K562 (cell line): ENCODE measurements around the gene ZDHHC16. TPM values are rescaled to one million over a fixed set of nuclear protein-coding genes. Genes with fewer than 3 reads are reported as not detected.

Source experiments
- ATAC-seq: fragments of 200-7000 bp; cut with Tn5 transposase; 3 replicates; pipeline ENCODE4 v1.9.1; 2020; ENCODE audit warnings: moderate library complexity
- BruUV-seq: library from RNA; stranded (reverse); fragments of 400-500 nt; replicated peaks from 2 replicates; lab custom pipeline; 2021; lab: Mats Ljungman, UMichigan
- CTCF ChIA-PET: fragments of 300-600 bp; formaldehyde crosslinking; extraction: SDS; loops from one replicate; lab custom pipeline; 2021; ENCODE audit warnings: low intra/inter-chr PET ratio; lab: Yijun Ruan, JAX
- POLR2A ChIA-PET: fragments of 300-600, 350-650 bp; sonication (Branson Sonifier 250); formaldehyde crosslinking; extraction: SDS; loops from one replicate; lab custom pipeline; 2021; ENCODE audit warnings: antibody characterized with exemption, inconsistent platforms; lab: Yijun Ruan, JAX
- DNase-seq, 4 experiments: peaks; one replicate each; pipeline versions ENCODE4 v3.0.0 to v3.0.0-alpha.2; 2011 to 2018; ENCODE audit warnings: low spot score in 3 of 4, mixed read lengths in 3 of 4; ENCODE audit errors: extremely low read depth in 1 of 4
- FAIRE-seq: peaks from 2 replicates; lab custom pipeline; 2011; peaks lifted over from hg19 to GRCh38; lab: Jason Lieb, UNC
- H2AFZ ChIP-seq: 2 replicates; pipeline ENCODE4 v1.6.0; 2011; ENCODE audit warnings: low read depth, low read length, control low read depth, inconsistent platforms
- H3K27ac ChIP-seq: fragments of 200-600 bp; 3 replicates; pipeline ENCODE4 v1.8.0; 2011; ENCODE audit warnings: low read depth, mild to moderate bottlenecking, control low read depth, inconsistent platforms, low read length, moderate library complexity, mixed read lengths; ENCODE audit errors: extremely low read depth
- H3K27me3 ChIP-seq, 2 experiments: fragments of 300-600 bp in 1 of 2; 2 replicates in 1 of 2; 3 replicates in 1 of 2; pipeline versions ENCODE4 v1.6.0 to v1.8.0; 2011; ENCODE audit warnings: inconsistent platforms in 2 of 2, low read length in 2 of 2, mild to moderate bottlenecking in 1 of 2, mixed read lengths in 1 of 2, moderate library complexity in 1 of 2; ENCODE audit not compliant: control insufficient read depth in 2 of 2, insufficient read depth in 2 of 2
- H3K36me3 ChIP-seq: fragments of 300-600 bp; 3 replicates; pipeline ENCODE4 v1.8.0; 2011; ENCODE audit warnings: mild to moderate bottlenecking, low read length, inconsistent platforms; ENCODE audit not compliant: control insufficient read depth, insufficient read depth
- H3K4me1 ChIP-seq, 2 experiments: fragments of 200-600 bp in 1 of 2; replicated peaks in 1 of 2; 2 replicates in 1 of 2; 3 replicates in 1 of 2; pipeline versions ENCODE4 v1.5.1 to v1.8.0; 2011; ENCODE audit warnings: inconsistent platforms in 2 of 2, low read length in 2 of 2, mild to moderate bottlenecking in 1 of 2, mixed read lengths in 1 of 2, moderate library complexity in 1 of 2; ENCODE audit not compliant: control insufficient read depth in 2 of 2, insufficient read depth in 2 of 2
- H3K4me2 ChIP-seq: 2 replicates; pipeline ENCODE4 v1.6.1; 2011; ENCODE audit warnings: low read length, control low read depth, inconsistent platforms, mixed read lengths; ENCODE audit not compliant: insufficient read depth
- H3K4me3 ChIP-seq: fragments of 200-600 bp; sonication (generic), shearing (Covaris generic); 2 replicates; pipeline ENCODE4 v1.5.1; 2016; ENCODE audit warnings: control low read depth, inconsistent platforms
- H3K79me2 ChIP-seq: fragments of 200-600 bp; 3 replicates; pipeline ENCODE4 v1.8.0; 2011; ENCODE audit warnings: low read length, inconsistent platforms; ENCODE audit not compliant: control insufficient read depth, insufficient read depth
- H3K9ac ChIP-seq, 2 experiments: 2 replicates each; pipeline versions ENCODE4 v1.6.0 to v1.6.1; 2011; ENCODE audit warnings: low read depth in 2 of 2, low read length in 2 of 2, control low read depth in 1 of 2, inconsistent platforms in 1 of 2, mild to moderate bottlenecking in 1 of 2, mixed read lengths in 1 of 2; ENCODE audit not compliant: insufficient read depth in 1 of 2
- H3K9me1 ChIP-seq: one replicate; pipeline ENCODE4 v1.6.0; 2011; ENCODE audit warnings: inconsistent platforms, mild to moderate bottlenecking, low read length, moderate library complexity; ENCODE audit not compliant: control insufficient read depth, insufficient read depth
- H3K9me3 ChIP-seq: replicated peaks from 2 replicates; pipeline ENCODE4 v1.5.1; 2011; ENCODE audit warnings: low read depth, low read length, inconsistent platforms; ENCODE audit not compliant: control insufficient read depth, insufficient read depth
- H4K20me1 ChIP-seq: replicated peaks from 2 replicates; pipeline ENCODE4 v1.6.1; 2011; ENCODE audit warnings: low read length, inconsistent platforms, mixed read lengths; ENCODE audit not compliant: control insufficient read depth, insufficient read depth
- BRD9 ChIP-seq: fragments of 450-650 bp; IDR thresholded peaks from 2 replicates; pipeline ENCODE4 v1.6.1; 2018; ENCODE audit warnings: low read depth; ENCODE audit not compliant: partially characterized antibody
- FOXK1 ChIP-seq: sonication (generic); formaldehyde crosslinking; IDR thresholded peaks from 2 replicates; pipeline ENCODE4 v1.8.0; 2022; ENCODE audit warnings: missing genetic modification reagents, mild to moderate bottlenecking, borderline replicate concordance
- GABPB2 ChIP-seq: fragments of 250-450 bp; sonication (Bioruptor Pico); conservative IDR thresholded peaks from 2 replicates; pipeline ENCODE4 v1.5.1; 2021; ENCODE audit warnings: mild to moderate bottlenecking
- HCFC1 ChIP-seq: IDR thresholded peaks from 2 replicates; pipeline ENCODE4 v1.6.1; 2012; ENCODE audit warnings: low read depth, low read length, improper control_type of control experiment
- HDAC1 ChIP-seq, 2 experiments: fragments of 450-650 bp; IDR thresholded peaks; 2 replicates each; pipeline ENCODE4 v1.6.1; 2016 to 2017; ENCODE audit warnings: inconsistent platforms in 1 of 2, mild to moderate bottlenecking in 1 of 2, moderate library complexity in 1 of 2
- KDM2B ChIP-seq: fragments of 250-450 bp; sonication (Bioruptor Pico); IDR thresholded peaks from 2 replicates; pipeline ENCODE4 v1.8.0; 2021; ENCODE audit warnings: mild to moderate bottlenecking, moderate library complexity
- NUFIP1 ChIP-seq: fragments of 450-650 bp; IDR thresholded peaks from 2 replicates; pipeline ENCODE4 v1.6.1; 2018; ENCODE audit not compliant: partially characterized antibody
- SIX5 ChIP-seq, 2 experiments: IDR thresholded peaks; 2 replicates each; pipeline ENCODE4 v1.6.1; 2011; ENCODE audit warnings: low read length in 2 of 2, borderline replicate concordance in 1 of 2, low read depth in 1 of 2, mild to moderate bottlenecking in 1 of 2, moderate library complexity in 1 of 2; ENCODE audit not compliant: insufficient read depth in 1 of 2
- SUPT5H ChIP-seq: fragments of 450-650 bp; IDR thresholded peaks from 2 replicates; pipeline ENCODE4 v1.6.1; 2016
- TAF1 ChIP-seq: IDR thresholded peaks from 2 replicates; pipeline ENCODE4 v1.6.1; 2011; ENCODE audit warnings: mild to moderate bottlenecking, low read length, moderate library complexity; ENCODE audit not compliant: insufficient read depth, control insufficient read depth, severe bottlenecking; ENCODE audit errors: extremely low read depth
- TRIM28 ChIP-seq: fragments of 450-650 bp; IDR thresholded peaks from 2 replicates; pipeline ENCODE4 v1.6.1; 2017
- ZNF444 ChIP-seq: fragments of 250-450 bp; sonication (Bioruptor Pico); IDR thresholded peaks from 2 replicates; pipeline ENCODE4 v1.4.0; 2020; ENCODE audit warnings: mild to moderate bottlenecking, moderate library complexity
- WGBS: fragments of 100-300 bp; shearing (Covaris generic); methylation state at CpG from one replicate; pipeline ENCODE4 v1.1.6; 2016; ENCODE audit warnings: low coverage, mixed read lengths; ENCODE audit not compliant: insufficient coverage; ENCODE audit errors: missing lambda C conversion rate; 5-methylcytosine and 5-hydroxymethylcytosine counted together
- in situ Hi-C: fragments of 300-500 bp; cut with MboI; formaldehyde crosslinking; loops from 4 replicates; pipeline ENCODE4 v1.15.0; 2018; ENCODE audit warnings: inconsistent platforms, mixed read lengths
- intact Hi-C: fragments of 100-400 bp; cut with micrococcal nuclease; formaldehyde crosslinking; loops from 2 replicates; pipeline ENCODE4 v1.14.2; 2022
- polyA plus RNA-seq, 8 experiments: library from polyadenylated mRNA; depleted of rRNA in 4 of 8; stranded (reverse) in 5 of 8; unstranded in 3 of 8; fragments of >200 nt; fragmentation: Nextera tagmentation in 2 of 8; fragmentation: Illumina TruSeq in 1 of 8; extraction: Ambion mirVana in 2 of 8; extraction: Trizol in 1 of 8; gene quantifications; 2 replicates each; pipeline versions ENCODE4 v1.2.1 to v1.2.3, GENCODE V29; 2011 to 2014; ENCODE audit warnings: inconsistent platforms in 1 of 8, missing spikeins in 1 of 8
- total RNA-seq, 7 experiments: library from RNA; depleted of rRNA in 6 of 7; stranded (reverse); fragments of >200 nt in 6 of 7; fragmentation: Illumina TruSeq in 2 of 7; extraction: Trizol in 2 of 7; gene quantifications; 2 replicates each; pipeline versions ENCODE4 v1.2.1 to v1.2.3, GENCODE V29; 2011 to 2021; ENCODE audit warnings: low replicate concordance in 1 of 7
- TF ChIP-seq, protein P1 (sequence below), 2 experiments: IDR thresholded peaks; 2 replicates each; pipeline ENCODE4 v1.6.1; 2011; ENCODE audit warnings: borderline replicate concordance in 1 of 2, control low read depth in 1 of 2, low read depth in 1 of 2, low read length in 1 of 2, mild to moderate bottlenecking in 1 of 2, mixed read lengths in 1 of 2, moderate library complexity in 1 of 2; ENCODE audit not compliant: insufficient read depth in 1 of 2, insufficient read length in 1 of 2, poor library complexity in 1 of 2, severe bottlenecking in 1 of 2; ENCODE audit errors: extremely low read depth in 1 of 2
- TF ChIP-seq, protein P2 (sequence below): sonication (generic); formaldehyde crosslinking; IDR thresholded peaks from 2 replicates; pipeline ENCODE4 v1.9.0; 2022; ENCODE audit warnings: mild to moderate bottlenecking, missing genetic modification reagents
- TF ChIP-seq, protein P3 (sequence below): fragments of 450-650 bp; formaldehyde crosslinking; IDR thresholded peaks from 2 replicates; pipeline ENCODE4 v1.4.0; 2022; ENCODE audit warnings: missing genetic modification characterization

ZDHHC16 gene
- total and polyA plus RNA-seq, 9 of the 15 experiments (the other 6 are each of a cell fraction or from before 2014, with no cell fraction given), result 12.5 to 33.8 (median 21.3) TPM

DNA sequence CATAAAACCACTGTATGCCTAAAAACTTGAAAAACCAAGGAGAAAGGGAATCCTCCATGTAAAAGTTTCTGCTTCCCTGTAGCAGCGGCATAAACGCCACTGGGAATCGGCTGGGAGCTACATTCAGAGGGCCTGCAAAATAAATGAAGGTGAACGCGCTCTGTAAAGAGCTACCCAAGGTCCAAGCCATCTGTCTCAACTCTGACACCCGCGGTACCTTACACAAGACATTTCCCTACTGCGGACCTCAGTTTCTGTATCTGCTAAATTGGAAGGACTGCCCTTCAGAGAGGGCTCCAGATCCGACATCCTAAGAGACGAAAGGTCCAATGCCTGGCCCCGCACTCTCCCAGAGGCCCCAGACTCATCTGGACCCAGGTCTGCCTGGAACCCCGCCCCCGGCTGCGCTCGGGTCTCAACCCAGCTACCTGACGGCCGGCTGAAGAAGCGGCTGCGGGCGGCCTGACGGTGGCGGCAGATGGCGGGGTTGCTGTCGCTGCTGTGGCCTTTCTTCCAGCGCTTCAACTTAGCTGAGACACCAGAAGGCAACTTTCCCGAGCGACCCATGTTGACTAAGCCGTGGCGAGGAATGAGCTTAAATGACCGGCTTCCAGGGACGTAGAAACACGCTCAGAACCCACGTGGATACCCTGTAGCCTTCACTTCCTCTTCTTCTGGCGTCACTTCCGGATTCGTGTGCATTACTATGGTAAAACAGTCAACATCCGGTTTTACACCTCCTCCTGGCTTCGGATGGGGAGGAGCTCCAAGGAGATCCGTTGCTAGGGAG is 45.1 kb upstream of the ZDHHC16 start, which contains the start of gene RRP12:
Gene RRP12 (minus strand): TSS at position 676 of the 790 bp plus-strand sequence. CDS start 109 bp downstream, at position 567.
- peak; percentile 100 for FAIRE-seq
- Histone ChIP-seq H3K4me2 (peak within 1 kb of the TSS; percentile 85), H3K4me3 (peak within 1 kb of the TSS; percentile 83), H3K27ac (peak within 1 kb of the TSS; percentile 82), H3K36me3 (peaks cover 23% of the 10 kb centered on the region; the same call in 2 of the 3 replicates), H3K4me1 (peaks cover 3% of the 10 kb centered on the region in 2 experiments; a peak in 3 of 5 replicates), H3K27me3 (no peaks in the 10 kb centered on the region), H2AFZ (peak within 1 kb of the TSS; percentile 71), H3K9me3 (no peaks in the 10 kb centered on the region), H4K20me1 (no peaks in the 10 kb centered on the region), H3K79me2 (peaks cover 23% of the 10 kb centered on the region), H3K9ac (peak within 1 kb of the TSS; percentile 83 to 93), H3K9me1 (no peaks in the 10 kb centered on the region)
- POLR2A ChIA-PET, result interaction anchor here (0.7 to 2.0 kb wide), 10 partner anchors 9 to 363 kb away, joined by 3 to 8 read pairs (median 4); no protein-coding TSS in a partner anchor
- peak; percentile 87 to 96 (median 90) for DNase-seq
- peak; percentile 92 for ATAC-seq
- TSS peak; percentile 91 for BruUV-seq
- in situ Hi-C loops (no loop called here), intact Hi-C loops (no loop called here)
- CTCF ChIA-PET, result no interaction called here
- under 1% methylated on average over 31 of the region's 39 CpGs for WGBS
- TF ChIP-seq SUPT5H (peak; percentile 45; the same call in 1 of the 2 replicates), TAF1 (peak; percentile 62), BRD9 (no peak), HCFC1 (peak; percentile 52), ZNF444 (CRISPR knock-in tag) (no peak), FOXK1 (CRISPR knock-in tag) (peak; percentile 88; the same call in 1 of the 2 replicates), HDAC1 (IDR thresholded peaks at IDR 0.05) (peak; percentile 93 to 100; a peak in 3 of 4 replicates), NUFIP1 (no peak), SIX5 (IDR thresholded peaks at IDR 0.05; ENCODE audit: borderline replicate concordance in 1 of 2, insufficient read depth in 1 of 2, low read depth in 1 of 2, low read length in 2 of 2) (no peak), KDM2B (CRISPR knock-in tag) (no peak), GABPB2 (CRISPR knock-in tag) (no peak), TRIM28 (no peak)
- TF ChIP-seq, protein P1, sequence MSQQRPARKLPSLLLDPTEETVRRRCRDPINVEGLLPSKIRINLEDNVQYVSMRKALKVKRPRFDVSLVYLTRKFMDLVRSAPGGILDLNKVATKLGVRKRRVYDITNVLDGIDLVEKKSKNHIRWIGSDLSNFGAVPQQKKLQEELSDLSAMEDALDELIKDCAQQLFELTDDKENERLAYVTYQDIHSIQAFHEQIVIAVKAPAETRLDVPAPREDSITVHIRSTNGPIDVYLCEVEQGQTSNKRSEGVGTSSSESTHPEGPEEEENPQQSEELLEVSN (IDR thresholded peaks at IDR 0.05; ENCODE audit: borderline replicate concordance in 1 of 2, extremely low read depth in 1 of 2, insufficient read depth in 1 of 2, insufficient read length in 1 of 2, low read depth in 1 of 2, low read length in 1 of 2, poor library complexity in 1 of 2, severe bottlenecking in 1 of 2), result peak in 1 of 2 experiments; percentile 7
- TF ChIP-seq, protein P2, sequence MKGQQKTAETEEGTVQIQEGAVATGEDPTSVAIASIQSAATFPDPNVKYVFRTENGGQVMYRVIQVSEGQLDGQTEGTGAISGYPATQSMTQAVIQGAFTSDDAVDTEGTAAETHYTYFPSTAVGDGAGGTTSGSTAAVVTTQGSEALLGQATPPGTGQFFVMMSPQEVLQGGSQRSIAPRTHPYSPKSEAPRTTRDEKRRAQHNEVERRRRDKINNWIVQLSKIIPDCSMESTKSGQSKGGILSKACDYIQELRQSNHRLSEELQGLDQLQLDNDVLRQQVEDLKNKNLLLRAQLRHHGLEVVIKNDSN (CRISPR knock-in tag), result peak; percentile 67
- TF ChIP-seq, protein P3, sequence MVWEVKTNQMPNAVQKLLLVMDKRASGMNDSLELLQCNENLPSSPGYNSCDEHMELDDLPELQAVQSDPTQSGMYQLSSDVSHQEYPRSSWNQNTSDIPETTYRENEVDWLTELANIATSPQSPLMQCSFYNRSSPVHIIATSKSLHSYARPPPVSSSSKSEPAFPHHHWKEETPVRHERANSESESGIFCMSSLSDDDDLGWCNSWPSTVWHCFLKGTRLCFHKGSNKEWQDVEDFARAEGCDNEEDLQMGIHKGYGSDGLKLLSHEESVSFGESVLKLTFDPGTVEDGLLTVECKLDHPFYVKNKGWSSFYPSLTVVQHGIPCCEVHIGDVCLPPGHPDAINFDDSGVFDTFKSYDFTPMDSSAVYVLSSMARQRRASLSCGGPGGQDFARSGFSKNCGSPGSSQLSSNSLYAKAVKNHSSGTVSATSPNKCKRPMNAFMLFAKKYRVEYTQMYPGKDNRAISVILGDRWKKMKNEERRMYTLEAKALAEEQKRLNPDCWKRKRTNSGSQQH (CRISPR knock-in tag), result no peak
